Melanocyte of skin (primary cell): ENCODE measurements around the gene EDN2. TPM values are rescaled to one million over a fixed set of nuclear protein-coding genes. Genes with fewer than 3 reads are reported as not detected.

Source experiments
- small RNA-seq, 2 donors: library from RNA; depleted of rRNA; stranded (forward); fragments of <200 nt; gene quantifications; one replicate each; pipeline ENCODE3, GENCODE V24; 2012
- total RNA-seq, 2 donors: library from RNA; depleted of rRNA; stranded (reverse); fragments of >200 nt; gene quantifications; 2 replicates each; pipeline ENCODE4 v1.2.3, GENCODE V29; 2012

EDN2 gene
- not detected for total RNA-seq

GRCh38 chr1:41484402-41485241, at the start of gene EDN2:
Gene EDN2 (minus strand): TSS chr1:41484683. CDS start chr1:41484601, 82 bp downstream.

Small RNA genes lying within 50 kb of the gene (small RNA-seq; reads per million reads assigned to genes)
- gene RNA5SP45: 0.09 to 0.87 reads per million in 2 donors

Other genes with a start within 250 kb of the EDN2 start
- gene SCMH1, start 242.4 kb downstream of the EDN2 start, total RNA-seq: 10 to 100 TPM; 18.2 to 18.6 TPM
- gene FOXO6, start 123.2 kb downstream of the EDN2 start, total RNA-seq: under 1 TPM in 1 of 2 donors, not detected in 1; 0.34 TPM